HepG2 (cell line): ENCODE measurements around the gene CADM1. TPM values are rescaled to one million over a fixed set of nuclear protein-coding genes. Genes with fewer than 3 reads are reported as not detected.

Experiments used
- ATAC-seq: fragments of 200-7000 bp; cut with Tn5 transposase; 3 replicates; pipeline ENCODE4 v1.9.1; 2020; ENCODE audit warnings: mild to moderate bottlenecking, moderate library complexity
- BruUV-seq: library from RNA; stranded (reverse); fragments of 400-500 nt; replicated peaks from 2 replicates; lab custom pipeline; 2021; lab: Mats Ljungman, UMichigan
- CTCF ChIA-PET: fragments of 300-600 bp; formaldehyde crosslinking; extraction: SDS; loops from one replicate; lab custom pipeline; 2021; ENCODE audit warnings: low total read pairs, inconsistent platforms, low intra/inter-chr PET ratio; lab: Yijun Ruan, JAX
- POLR2A ChIA-PET: fragments of 350-600 bp; sonication (Branson Sonifier 250); formaldehyde crosslinking; loops from one replicate; lab custom pipeline; 2020; ENCODE audit warnings: antibody characterized with exemption, inconsistent platforms; lab: Yijun Ruan, JAX
- DNase-seq: peaks from one replicate; pipeline ENCODE4 v3.0.0-alpha.2; 2015; ENCODE audit warnings: low spot score
- FAIRE-seq: peaks from 3 replicates; lab custom pipeline; 2011; peaks lifted over from hg19 to GRCh38; lab: Jason Lieb, UNC
- H2AFZ ChIP-seq: one replicate; pipeline ENCODE4 v1.6.1; 2011; ENCODE audit warnings: low read length, inconsistent platforms
- H3K27ac ChIP-seq: fragments of 300-600 bp; 3 replicates; pipeline ENCODE4 v1.8.0; 2011; ENCODE audit warnings: mixed run types, mild to moderate bottlenecking, mixed read lengths, low read length, inconsistent platforms; ENCODE audit not compliant: insufficient read depth; ENCODE audit errors: extremely low read length
- H3K27me3 ChIP-seq, 2 experiments: fragments of 200-600 bp in 1 of 2; 2 replicates in 1 of 2; 3 replicates in 1 of 2; pipeline versions ENCODE4 v1.6.0 to v1.8.0; 2011; ENCODE audit warnings: low read length in 2 of 2, mild to moderate bottlenecking in 2 of 2, moderate library complexity in 2 of 2, inconsistent platforms in 1 of 2; ENCODE audit not compliant: insufficient read depth in 2 of 2, control insufficient read depth in 1 of 2
- H3K36me3 ChIP-seq, 2 experiments: fragments of 200-600 bp in 1 of 2; replicated peaks in 1 of 2; 2 replicates in 1 of 2; 3 replicates in 1 of 2; pipeline versions ENCODE4 v1.5.1 to v1.8.0; 2011; ENCODE audit warnings: low read length in 2 of 2, inconsistent platforms in 1 of 2; ENCODE audit not compliant: insufficient read depth in 2 of 2, control insufficient read depth in 1 of 2
- H3K4me1 ChIP-seq: 2 replicates; pipeline ENCODE4 v1.5.1; 2012; ENCODE audit warnings: low read length, inconsistent platforms; ENCODE audit not compliant: insufficient read depth
- H3K4me2 ChIP-seq: 2 replicates; pipeline ENCODE4 v1.6.0; 2011; ENCODE audit warnings: low read depth, low read length, inconsistent platforms
- H3K4me3 ChIP-seq, 3 experiments: fragments of 200-600 bp in 1 of 3; sonication (generic), shearing (Covaris generic) in 1 of 3; replicated peaks in 1 of 3; 2 replicates each; pipeline ENCODE4 v1.5.1; 2011 to 2016; ENCODE audit warnings: low read length in 3 of 3, inconsistent platforms in 2 of 3, low read depth in 2 of 3, mild to moderate bottlenecking in 2 of 3, control low read depth in 1 of 3, mixed read lengths in 1 of 3; ENCODE audit not compliant: insufficient read depth in 1 of 3
- H3K79me2 ChIP-seq: one replicate; pipeline ENCODE4 v1.6.1; 2011; ENCODE audit warnings: low read length, inconsistent platforms; ENCODE audit not compliant: insufficient read depth
- H3K9ac ChIP-seq: 2 replicates; pipeline ENCODE4 v1.6.0; 2011; ENCODE audit warnings: mild to moderate bottlenecking, low read depth, low read length, inconsistent platforms; ENCODE audit not compliant: insufficient read depth
- H3K9me3 ChIP-seq: 2 replicates; pipeline ENCODE4 v1.5.1; 2012; ENCODE audit warnings: mild to moderate bottlenecking, low read length
- H4K20me1 ChIP-seq: 2 replicates; pipeline ENCODE4 v1.6.0; 2011; ENCODE audit warnings: inconsistent platforms, mild to moderate bottlenecking, low read length, moderate library complexity; ENCODE audit not compliant: insufficient read depth
- DNMT3B ChIP-seq: conservative IDR thresholded peaks from 2 replicates; pipeline ENCODE4 v1.6.1; 2016; ENCODE audit warnings: missing biosample characterization, control low read depth
- GZF1 ChIP-seq: sonication (generic); formaldehyde crosslinking; IDR thresholded peaks from 2 replicates; pipeline ENCODE4 v1.5.1; 2020; ENCODE audit warnings: mild to moderate bottlenecking, missing genetic modification reagents
- KLF11 ChIP-seq: IDR thresholded peaks from 2 replicates; pipeline ENCODE4 v1.6.1; 2016; ENCODE audit warnings: missing compliant biosample characterization
- MIER3 ChIP-seq: IDR thresholded peaks from 2 replicates; pipeline ENCODE4 v1.6.1; 2016; ENCODE audit warnings: missing compliant biosample characterization, borderline replicate concordance
- PHF8 ChIP-seq: sonication (generic); formaldehyde crosslinking; IDR thresholded peaks from 2 replicates; pipeline ENCODE4 v1.5.0; 2020; ENCODE audit warnings: missing genetic modification reagents
- POLR2AphosphoS5 ChIP-seq: IDR thresholded peaks from 2 replicates; pipeline ENCODE4 v1.6.1; 2012; ENCODE audit warnings: low read depth, low read length
- POLR2G ChIP-seq: fragments of 200-400 bp; formaldehyde crosslinking; IDR thresholded peaks from 2 replicates; pipeline ENCODE4 v1.6.1; 2018; ENCODE audit warnings: mild to moderate bottlenecking, low read depth, low read length, moderate library complexity
- SOX5 ChIP-seq: IDR thresholded peaks from 2 replicates; pipeline ENCODE4 v1.6.1; 2016; ENCODE audit warnings: borderline replicate concordance
- ZBTB21 ChIP-seq: sonication (generic); formaldehyde crosslinking; IDR thresholded peaks from 2 replicates; pipeline ENCODE4 v1.4.0; 2020; ENCODE audit warnings: missing genetic modification reagents
- ZNF547 ChIP-seq: sonication (generic); formaldehyde crosslinking; IDR thresholded peaks from 2 replicates; pipeline ENCODE4 v1.5.1; 2020; ENCODE audit warnings: mild to moderate bottlenecking, missing genetic modification reagents
- ZNF563 ChIP-seq: sonication (generic); formaldehyde crosslinking; IDR thresholded peaks from 2 replicates; pipeline ENCODE4 v1.8.0; 2022; ENCODE audit warnings: mild to moderate bottlenecking, moderate library complexity, missing genetic modification reagents
- ZNF589 ChIP-seq: sonication (generic); formaldehyde crosslinking; conservative IDR thresholded peaks from 2 replicates; pipeline ENCODE4 v1.8.0; 2022; ENCODE audit warnings: mild to moderate bottlenecking, moderate library complexity, missing genetic modification reagents
- ZNF773 ChIP-seq: sonication (generic); formaldehyde crosslinking; IDR thresholded peaks from 2 replicates; pipeline ENCODE4 v1.4.0; 2020; ENCODE audit warnings: missing genetic modification reagents, borderline replicate concordance
- ZSCAN9 ChIP-seq: IDR thresholded peaks from 2 replicates; pipeline ENCODE4 v1.6.1; 2016; ENCODE audit warnings: borderline replicate concordance
- in situ Hi-C: cut with HindIII; loops from 2 replicates; pipeline ENCODE4 v1.10.0; 2017; ENCODE audit warnings: low pct_unique_long_range_greater_than_20kb; ENCODE audit not compliant: extremely low pct_ligation_motif_present
- intact Hi-C: fragments of 100-400 bp; cut with micrococcal nuclease; formaldehyde crosslinking; loops from one replicate; pipeline ENCODE4 v1.10.0; 2022; ENCODE audit not compliant: unreplicated experiment
- polyA plus RNA-seq, 8 experiments: library from polyadenylated mRNA; depleted of rRNA in 3 of 8; stranded (reverse) in 7 of 8; unstranded in 1 of 8; fragments of >200 nt; fragmentation: Illumina TruSeq in 4 of 8; extraction: Trizol in 4 of 8; gene quantifications; 2 replicates each; pipeline versions ENCODE4 v1.2.1 to v1.2.3, GENCODE V29; 2011 to 2016; ENCODE audit warnings: low read depth in 4 of 8, missing spikeins in 1 of 8, mixed read lengths in 1 of 8; ENCODE audit not compliant: insufficient read depth in 1 of 8
- total RNA-seq, 5 experiments: library from RNA; depleted of rRNA; stranded (reverse); fragments of >200 nt; fragmentation: Illumina TruSeq; extraction: Trizol; gene quantifications; 2 replicates each; pipeline ENCODE4 v1.2.3, GENCODE V29; 2016; ENCODE audit warnings: low read depth in 1 of 5
- TF ChIP-seq, protein P1 (sequence below): sonication (generic); formaldehyde crosslinking; IDR thresholded peaks from 2 replicates; pipeline ENCODE4 v1.8.0; 2022; ENCODE audit warnings: missing genetic modification reagents, mild to moderate bottlenecking, borderline replicate concordance
- TF ChIP-seq, protein P2 (sequence below): sonication (generic); formaldehyde crosslinking; IDR thresholded peaks from 2 replicates; pipeline ENCODE4 v1.5.0; 2020; ENCODE audit warnings: mild to moderate bottlenecking, missing genetic modification reagents, borderline replicate concordance

Gene CADM1
- total and polyA plus RNA-seq, 2 of the 13 experiments (the other 11 are each of a cell fraction or from before 2014, with no cell fraction given) = 71.3 to 122 TPM

DNA sequence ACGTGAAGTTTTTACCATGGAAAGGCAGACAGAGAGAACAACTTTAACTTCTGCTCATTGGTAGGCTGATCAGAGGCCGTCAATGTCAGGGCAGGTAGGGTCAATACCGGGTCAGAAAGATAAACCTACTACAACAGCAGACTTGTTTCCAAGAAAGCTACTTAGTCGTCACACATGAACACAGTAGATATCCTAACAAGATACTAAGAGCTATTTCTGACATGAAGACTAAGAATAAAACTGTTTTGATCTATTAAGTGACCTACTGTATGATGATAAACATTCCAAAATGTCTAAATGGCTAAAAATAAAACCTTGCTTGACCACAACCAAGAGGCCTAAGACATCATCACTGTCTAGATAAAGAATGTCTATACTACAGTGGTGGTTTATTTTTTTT lies 231.3 kb downstream of the CADM1 start (continued):
- TF ChIP-seq ZBTB21 (CRISPR knock-in tag) = no peak
- TF ChIP-seq, protein P1, sequence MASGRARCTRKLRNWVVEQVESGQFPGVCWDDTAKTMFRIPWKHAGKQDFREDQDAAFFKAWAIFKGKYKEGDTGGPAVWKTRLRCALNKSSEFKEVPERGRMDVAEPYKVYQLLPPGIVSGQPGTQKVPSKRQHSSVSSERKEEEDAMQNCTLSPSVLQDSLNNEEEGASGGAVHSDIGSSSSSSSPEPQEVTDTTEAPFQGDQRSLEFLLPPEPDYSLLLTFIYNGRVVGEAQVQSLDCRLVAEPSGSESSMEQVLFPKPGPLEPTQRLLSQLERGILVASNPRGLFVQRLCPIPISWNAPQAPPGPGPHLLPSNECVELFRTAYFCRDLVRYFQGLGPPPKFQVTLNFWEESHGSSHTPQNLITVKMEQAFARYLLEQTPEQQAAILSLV (CRISPR knock-in tag) = no peak
- TF ChIP-seq GZF1 (CRISPR knock-in tag) = no peak

DNA sequence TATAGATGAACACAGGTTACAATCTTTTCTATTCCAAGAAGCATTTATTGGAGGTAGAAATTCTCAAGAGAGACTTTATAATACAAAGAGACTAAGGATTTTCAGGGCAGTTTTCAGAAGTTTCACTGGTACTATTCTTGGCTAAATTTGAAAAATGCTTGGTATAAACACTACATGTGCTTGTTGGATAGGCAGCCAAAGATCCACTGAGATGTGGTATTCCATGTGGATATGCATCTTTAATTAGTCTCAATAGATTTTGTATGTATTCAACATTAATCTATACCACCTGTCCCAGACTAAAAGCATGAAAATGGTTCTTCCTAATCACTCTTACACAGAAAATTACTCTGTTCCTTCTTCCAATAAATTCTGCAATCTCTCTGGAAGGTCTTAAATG lies 232.6 kb downstream of the CADM1 start:
- Histone ChIP-seq H3K9me3 (no peaks in the 10 kb centered on the region), H3K4me2 (no peak overlapping the region), H3K36me3 (peaks cover 0 to 8% of the 10 kb centered on the region in 2 experiments; a peak in 1 of 5 replicates), H3K4me3 (no peak overlapping the region), H2AFZ (no peak overlapping the region), H4K20me1 (no peaks in the 10 kb centered on the region; the same call in 1 of the 2 replicates), H3K79me2 (no peaks in the 10 kb centered on the region), H3K27ac (no peak overlapping the region), H3K4me1 (no peaks in the 10 kb centered on the region), H3K9ac (no peak overlapping the region), H3K27me3 (no peaks in the 10 kb centered on the region)
- CTCF ChIA-PET = no interaction called here
- no peak for ATAC-seq
- DNase-seq = no peak
- intact Hi-C loops (no loop called here), in situ Hi-C loops (no loop called here)
- POLR2A ChIA-PET = no interaction called here
- BruUV-seq = no TSS peak
- FAIRE-seq = no peak
- TF ChIP-seq KLF11 (CRISPR knock-in tag) (no peak), DNMT3B (no peak), PHF8 (CRISPR knock-in tag) (no peak), ZNF563 (CRISPR knock-in tag) (no peak), ZNF773 (CRISPR knock-in tag) (no peak), ZNF547 (CRISPR knock-in tag) (no peak), MIER3 (CRISPR knock-in tag) (no peak), POLR2G (no peak), SOX5 (no peak), POLR2AphosphoS5 (no peak), ZNF589 (CRISPR knock-in tag) (no peak), ZSCAN9 (no peak)
- TF ChIP-seq, protein P2, sequence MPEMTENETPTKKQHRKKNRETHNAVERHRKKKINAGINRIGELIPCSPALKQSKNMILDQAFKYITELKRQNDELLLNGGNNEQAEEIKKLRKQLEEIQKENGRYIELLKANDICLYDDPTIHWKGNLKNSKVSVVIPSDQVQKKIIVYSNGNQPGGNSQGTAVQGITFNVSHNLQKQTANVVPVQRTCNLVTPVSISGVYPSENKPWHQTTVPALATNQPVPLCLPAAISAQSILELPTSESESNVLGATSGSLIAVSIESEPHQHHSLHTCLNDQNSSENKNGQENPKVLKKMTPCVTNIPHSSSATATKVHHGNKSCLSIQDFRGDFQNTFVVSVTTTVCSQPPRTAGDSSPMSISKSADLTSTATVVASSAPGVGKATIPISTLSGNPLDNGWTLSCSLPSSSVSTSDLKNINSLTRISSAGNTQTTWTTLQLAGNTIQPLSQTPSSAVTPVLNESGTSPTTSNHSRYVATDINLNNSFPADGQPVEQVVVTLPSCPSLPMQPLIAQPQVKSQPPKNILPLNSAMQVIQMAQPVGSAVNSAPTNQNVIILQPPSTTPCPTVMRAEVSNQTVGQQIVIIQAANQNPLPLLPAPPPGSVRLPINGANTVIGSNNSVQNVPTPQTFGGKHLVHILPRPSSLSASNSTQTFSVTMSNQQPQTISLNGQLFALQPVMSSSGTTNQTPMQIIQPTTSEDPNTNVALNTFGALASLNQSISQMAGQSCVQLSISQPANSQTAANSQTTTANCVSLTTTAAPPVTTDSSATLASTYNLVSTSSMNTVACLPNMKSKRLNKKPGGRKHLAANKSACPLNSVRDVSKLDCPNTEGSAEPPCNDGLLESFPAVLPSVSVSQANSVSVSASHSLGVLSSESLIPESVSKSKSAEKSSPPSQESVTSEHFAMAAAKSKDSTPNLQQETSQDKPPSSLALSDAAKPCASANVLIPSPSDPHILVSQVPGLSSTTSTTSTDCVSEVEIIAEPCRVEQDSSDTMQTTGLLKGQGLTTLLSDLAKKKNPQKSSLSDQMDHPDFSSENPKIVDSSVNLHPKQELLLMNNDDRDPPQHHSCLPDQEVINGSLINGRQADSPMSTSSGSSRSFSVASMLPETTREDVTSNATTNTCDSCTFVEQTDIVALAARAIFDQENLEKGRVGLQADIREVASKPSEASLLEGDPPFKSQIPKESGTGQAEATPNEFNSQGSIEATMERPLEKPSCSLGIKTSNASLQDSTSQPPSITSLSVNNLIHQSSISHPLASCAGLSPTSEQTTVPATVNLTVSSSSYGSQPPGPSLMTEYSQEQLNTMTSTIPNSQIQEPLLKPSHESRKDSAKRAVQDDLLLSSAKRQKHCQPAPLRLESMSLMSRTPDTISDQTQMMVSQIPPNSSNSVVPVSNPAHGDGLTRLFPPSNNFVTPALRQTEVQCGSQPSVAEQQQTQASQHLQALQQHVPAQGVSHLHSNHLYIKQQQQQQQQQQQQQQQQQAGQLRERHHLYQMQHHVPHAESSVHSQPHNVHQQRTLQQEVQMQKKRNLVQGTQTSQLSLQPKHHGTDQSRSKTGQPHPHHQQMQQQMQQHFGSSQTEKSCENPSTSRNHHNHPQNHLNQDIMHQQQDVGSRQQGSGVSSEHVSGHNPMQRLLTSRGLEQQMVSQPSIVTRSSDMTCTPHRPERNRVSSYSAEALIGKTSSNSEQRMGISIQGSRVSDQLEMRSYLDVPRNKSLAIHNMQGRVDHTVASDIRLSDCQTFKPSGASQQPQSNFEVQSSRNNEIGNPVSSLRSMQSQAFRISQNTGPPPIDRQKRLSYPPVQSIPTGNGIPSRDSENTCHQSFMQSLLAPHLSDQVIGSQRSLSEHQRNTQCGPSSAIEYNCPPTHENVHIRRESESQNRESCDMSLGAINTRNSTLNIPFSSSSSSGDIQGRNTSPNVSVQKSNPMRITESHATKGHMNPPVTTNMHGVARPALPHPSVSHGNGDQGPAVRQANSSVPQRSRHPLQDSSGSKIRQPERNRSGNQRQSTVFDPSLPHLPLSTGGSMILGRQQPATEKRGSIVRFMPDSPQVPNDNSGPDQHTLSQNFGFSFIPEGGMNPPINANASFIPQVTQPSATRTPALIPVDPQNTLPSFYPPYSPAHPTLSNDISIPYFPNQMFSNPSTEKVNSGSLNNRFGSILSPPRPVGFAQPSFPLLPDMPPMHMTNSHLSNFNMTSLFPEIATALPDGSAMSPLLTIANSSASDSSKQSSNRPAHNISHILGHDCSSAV (CRISPR knock-in tag) = no peak
